GM18858 (cell line): ENCODE results near the gene SOHLH1.
"Not testable (repeated sequence)": the region's sequence is repeated elsewhere in the genome, so short reads cannot be mapped to it uniquely, and the experiment has no call there.

Source experiments
- ATAC-seq: cut with Tn5 transposase; IDR thresholded peaks from one replicate; pipeline ENCODE4 v1.9.1; 2021; ENCODE audit not compliant: unreplicated experiment

Gene SOHLH1

DNA sequence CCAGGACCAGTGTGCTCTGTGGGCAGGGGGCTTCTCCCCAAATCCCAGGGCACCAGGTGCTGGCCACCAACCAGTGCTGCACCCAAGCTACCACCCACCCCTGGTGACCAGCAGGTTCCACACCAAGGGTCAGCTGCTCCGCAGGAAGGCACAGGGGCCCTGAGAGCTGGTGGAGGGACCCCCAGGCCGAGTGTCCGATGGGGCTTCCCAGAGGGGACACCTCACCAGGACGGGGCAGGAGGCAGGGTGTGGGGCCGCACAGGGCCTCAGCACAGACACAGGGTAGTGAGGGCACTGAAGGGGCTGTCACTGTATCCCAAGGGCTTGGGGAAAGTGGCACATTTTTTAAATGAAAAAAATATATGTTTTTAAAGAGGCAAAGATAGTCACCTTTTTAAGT lies 18.1 kb downstream of the SOHLH1 start:
- no peak for ATAC-seq

DNA sequence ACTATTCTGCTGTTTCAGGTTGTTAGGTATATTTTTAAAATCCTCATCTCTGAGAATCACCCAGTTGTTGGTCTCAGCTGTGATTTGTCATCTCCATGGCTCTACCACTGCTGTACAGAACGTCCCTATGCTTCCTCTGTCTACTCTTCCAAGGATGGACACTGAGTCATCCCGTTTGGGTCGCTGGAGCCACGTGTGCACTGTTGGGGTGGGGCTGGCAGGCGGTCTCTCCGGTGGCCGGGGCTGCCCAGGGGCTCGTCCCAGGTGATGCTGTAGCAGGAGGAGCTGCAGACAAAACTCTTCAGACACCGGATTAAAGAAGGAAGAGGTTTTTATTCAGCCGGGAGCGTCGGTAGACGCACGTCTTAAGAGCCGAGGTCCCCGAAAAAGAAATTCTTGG lies 19.2 kb downstream of the SOHLH1 start:
- no peak for ATAC-seq

DNA sequence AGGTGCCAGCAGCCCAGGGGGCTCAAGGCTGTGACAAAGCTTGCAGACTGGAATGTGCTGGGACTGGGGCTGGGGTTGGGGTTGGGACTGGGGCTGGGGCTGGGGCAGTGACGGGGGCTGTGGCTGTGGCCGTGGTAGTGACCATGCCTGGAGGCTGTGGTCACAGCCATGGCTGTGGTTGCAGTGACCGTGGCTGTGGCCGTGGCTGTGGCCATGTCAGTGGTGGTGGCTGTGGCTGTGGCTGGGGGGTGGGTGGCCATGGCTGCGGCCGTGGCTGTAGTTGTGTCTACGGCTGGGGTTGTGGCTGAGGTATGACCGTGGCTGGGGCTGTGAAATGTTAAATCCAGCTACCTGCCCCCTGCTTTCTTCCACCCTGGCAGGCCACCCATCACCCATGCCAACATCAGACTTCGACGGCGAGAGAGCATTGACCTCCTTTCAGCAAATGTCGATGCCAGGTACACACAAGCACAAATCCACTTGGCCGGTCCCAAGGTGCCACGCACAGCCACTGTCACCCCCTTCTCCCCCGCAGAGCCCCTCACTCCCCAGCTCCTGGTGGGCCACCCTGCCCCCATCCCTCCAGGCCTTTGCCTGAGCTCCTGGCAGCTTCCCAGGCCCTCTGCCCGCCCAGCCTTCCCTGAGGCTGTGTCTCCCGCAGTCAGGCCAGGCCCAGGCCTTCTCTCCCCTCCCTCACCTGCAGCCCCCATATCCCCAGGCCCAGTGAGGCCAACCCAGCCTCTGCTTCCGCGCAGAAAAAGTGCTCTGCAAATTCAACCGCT lies 20.9 kb downstream of the SOHLH1 start:
- ATAC-seq, result no peak

DNA sequence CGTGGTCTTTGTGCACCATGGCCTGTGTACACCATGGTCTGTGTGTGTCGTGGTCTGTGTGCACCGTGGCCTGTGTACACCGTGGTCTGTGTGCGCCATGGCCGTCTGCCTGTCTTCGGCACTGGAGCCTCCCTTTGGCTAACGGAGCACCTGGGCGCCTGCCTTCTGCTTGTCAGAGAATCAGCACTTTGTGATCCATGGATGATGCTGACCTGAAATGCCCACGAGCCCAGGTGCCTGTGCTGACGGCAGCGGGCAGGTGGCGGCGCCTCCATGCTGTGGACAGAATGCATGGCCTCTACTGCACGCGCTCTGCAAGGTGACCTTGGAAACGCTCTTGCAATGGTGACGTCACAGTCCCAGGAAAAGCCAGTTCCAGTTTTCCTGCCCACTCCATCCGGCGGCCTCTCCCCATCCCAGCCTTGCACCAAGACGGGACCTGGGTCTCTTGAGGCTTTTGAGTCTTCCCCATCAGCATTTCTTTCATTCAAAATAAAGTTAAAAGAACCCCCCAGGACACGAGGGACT lies 21.6 kb downstream of the SOHLH1 start:
- ATAC-seq, result no peak

DNA sequence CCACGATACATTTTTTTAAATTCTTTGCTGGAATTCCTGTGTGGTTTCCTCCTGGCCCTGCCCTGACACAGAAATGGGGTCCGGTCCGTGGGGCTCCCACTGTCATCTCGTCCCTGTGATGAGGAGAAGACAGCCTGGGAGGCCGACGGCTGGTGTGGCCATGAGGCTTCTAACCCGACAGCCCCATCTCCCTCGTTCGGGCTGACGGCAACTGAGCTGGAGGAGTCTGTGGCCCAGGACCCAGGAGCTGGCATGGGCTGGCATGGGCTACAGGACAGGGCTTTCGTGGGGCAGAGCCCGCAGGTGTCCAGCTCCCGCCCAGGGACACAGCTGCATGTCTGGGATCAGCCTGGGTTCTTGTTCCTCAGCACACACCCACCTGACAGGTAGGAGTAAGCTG lies 22.4 kb downstream of the SOHLH1 start:
- no peak for ATAC-seq

DNA sequence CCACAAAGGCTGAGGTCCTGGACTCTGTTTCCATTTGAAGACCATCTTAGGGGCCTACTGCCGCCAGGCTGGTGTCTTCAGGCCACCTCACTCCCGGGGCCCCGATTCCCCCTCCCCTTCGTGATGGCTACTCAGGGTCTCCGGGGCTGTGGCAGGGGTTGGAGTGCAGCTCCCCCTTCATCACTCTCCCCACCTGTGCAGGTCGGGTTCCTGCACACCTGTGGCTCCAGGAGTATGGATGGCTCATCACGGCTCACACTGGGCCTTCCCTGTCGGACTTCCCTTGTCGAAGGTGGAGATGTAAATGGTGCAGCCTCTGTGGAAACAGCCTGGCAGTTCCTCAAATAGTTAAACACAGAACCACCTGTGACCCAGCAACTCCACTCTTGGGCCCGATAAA lies 24.3 kb downstream of the SOHLH1 start:
- ATAC-seq, result no peak

DNA sequence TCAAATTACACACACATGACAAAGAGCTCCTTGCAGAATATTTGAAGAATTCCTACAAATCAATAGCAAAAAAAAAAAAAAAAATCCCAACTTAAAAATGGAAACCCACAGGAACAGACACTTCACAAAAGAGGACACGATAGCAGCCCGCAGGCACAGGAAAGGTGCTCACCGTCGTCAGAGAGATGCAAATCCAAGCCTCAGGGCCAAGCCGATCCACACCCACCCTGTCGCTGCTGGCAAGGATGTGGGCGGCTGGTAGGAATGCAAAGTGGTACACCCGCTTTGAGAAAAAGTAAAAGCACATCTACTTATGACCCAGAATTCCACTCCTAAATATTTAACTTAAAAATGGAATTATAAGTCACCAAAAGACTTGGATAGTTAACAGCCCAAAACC lies 25.3 kb downstream of the SOHLH1 start:
- no peak for ATAC-seq

DNA sequence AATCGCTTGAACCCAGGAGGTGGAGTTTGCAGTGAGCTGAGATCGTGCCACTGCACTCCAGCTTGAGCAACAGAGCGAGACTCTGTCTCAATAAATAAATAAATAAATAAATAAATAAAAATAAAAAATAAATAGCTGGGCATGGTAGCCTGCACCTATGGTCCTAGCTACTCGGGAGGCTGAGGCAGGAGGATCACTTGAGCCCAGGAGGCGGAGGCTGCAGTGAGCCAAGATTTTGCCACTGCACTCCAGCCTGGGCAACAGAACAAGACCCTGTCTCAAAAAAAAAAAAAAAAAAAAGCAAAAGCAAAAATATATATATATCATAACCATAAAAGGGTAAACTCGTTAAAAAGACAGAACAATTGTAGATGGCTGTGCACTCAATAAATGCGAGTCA lies 26.5 kb downstream of the SOHLH1 start:
- not testable (repeated sequence) for ATAC-seq

DNA sequence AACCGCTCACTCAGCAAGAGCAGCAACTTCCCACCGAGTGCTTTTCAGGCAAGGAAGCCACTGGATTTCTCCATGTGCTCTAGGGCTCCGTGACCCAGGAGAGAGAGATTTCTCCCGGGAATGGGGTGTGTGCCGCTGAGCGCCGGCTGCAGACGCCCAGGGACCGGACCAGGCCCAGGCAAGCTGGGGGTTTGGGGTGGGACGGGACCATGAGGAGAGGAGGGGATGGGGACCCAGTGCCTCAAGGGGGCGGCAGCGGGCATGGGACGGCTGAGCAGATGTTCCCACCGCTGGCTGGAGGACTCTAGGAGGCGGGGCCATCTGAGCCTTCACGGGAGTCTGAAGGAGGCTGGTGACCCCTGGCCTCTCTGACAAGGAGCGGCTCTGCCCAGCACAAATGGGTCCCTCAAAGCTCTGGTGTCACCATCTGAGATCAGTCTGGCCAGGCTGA lies 27.7 kb downstream of the SOHLH1 start:
- ATAC-seq, result no peak

DNA sequence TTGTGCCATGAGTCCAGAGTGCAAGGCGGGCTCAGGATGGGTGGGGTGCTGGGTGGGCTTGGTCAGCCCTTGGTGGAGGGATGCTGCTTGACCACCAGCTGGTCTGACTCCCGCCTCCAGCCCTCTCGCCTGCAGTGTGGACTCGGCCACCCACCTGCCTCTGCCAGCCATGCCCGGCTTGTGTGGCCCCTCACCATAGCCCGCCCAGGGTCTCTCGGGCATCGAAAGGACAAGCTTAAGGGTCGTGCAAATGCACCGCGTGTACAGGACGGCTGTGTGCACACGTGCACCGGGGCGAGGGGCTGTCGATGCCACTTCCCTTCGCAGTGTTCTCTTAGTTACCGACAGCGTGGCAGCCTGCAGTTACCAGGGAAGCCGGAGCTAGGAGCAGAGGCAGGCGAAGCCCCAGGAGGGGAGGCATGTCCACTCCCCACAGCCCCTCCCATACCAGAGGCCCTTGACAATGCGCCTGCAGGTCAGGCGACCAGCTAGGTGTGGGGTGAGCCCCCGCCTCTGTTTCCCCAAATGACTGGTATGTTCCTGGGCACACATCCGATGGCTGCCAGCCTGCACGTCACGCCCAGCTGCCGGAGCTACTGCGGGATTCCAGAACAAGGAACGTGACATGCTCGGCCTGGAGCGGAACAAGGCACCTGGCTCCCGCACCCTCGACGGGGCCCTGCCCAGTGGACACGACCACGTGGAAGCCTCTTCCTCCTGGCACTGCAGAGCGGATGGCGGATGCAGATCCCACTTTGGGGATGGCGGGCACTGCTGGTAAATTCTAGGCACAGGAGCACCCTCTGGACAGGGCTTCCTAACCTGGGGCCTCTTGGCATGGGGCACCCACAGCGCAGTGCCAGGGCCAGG lies 28.3 kb downstream of the SOHLH1 start:
- ATAC-seq, result no peak

DNA sequence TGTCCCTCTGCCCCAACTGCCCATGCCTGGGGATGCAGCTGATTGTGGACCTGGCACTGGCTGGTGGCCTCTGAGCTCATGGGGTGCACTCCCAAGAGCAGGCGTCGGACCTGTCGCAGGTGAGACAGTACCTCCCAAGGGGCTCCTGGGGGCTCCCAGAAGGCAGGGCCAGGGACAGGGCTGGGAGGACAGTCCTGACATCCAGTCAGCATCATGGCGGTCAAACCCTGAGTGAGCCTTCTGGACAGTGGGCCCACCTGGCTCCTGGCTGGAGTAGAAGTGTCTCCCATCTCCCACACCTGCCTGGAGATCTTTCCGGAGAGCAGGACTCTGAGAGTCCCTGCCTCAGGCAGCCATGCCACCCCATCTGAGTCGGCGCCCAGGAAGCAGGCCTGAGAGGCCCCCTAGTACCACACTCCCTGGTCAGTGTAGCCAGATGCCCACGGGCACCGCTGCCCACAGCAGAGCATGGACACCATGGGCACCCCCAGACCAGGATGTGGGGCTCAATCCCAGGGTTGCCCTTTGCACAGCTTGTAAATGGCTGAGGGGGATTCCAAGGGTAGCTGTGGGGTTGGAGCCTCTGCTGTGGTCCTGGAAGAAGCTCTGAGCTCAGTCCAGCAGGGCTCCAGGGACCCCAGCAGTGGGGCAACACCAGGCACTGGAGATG lies 29.5 kb downstream of the SOHLH1 start:
- no peak for ATAC-seq

DNA sequence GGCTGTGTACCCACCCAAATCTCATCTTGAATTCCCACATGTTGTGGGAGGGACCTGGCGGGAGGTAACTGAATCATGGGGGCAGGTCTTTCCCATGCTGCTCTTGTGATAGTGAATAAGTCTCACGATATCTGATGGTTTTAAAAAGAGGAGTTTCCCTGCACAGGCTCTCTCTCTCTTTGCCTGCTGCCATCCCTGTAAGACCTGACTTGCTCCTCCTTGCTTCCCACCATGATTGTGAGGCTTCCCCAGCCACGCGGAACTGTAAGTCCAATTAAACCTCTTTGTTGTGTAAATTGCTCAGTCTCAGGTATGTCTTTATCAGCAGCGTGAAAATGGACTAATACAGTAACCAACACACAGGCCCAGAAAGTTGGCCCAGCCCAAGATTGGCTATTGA lies 30.3 kb downstream of the SOHLH1 start:
- not testable (repeated sequence) for ATAC-seq

DNA sequence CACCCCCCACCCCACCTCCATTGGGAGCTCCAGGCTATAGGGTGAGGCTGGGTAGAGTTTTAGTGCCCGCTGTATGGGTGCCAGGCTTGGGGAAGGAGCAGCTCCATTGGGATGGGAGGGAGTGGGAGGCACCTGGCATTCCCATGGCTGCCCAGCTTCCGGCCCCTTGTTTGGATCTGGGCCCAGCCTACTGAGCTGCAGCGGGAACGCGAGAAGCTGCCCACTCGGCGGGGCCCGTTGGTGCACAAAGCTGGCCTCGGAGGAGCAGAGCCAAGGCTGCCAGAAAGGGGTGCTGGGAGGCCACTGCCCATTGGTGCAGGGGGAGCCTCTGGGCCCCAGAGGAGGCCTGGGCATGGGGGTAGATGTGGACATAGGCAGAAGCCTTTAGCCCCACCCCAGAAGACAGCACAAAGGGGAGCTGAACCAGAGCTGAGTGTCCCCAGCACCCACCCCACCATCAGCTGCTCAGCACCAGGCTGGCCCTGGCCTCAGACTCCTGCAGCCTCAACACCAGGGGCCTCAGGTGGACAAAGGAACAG lies 31.7 kb downstream of the SOHLH1 start:
- no peak for ATAC-seq

DNA sequence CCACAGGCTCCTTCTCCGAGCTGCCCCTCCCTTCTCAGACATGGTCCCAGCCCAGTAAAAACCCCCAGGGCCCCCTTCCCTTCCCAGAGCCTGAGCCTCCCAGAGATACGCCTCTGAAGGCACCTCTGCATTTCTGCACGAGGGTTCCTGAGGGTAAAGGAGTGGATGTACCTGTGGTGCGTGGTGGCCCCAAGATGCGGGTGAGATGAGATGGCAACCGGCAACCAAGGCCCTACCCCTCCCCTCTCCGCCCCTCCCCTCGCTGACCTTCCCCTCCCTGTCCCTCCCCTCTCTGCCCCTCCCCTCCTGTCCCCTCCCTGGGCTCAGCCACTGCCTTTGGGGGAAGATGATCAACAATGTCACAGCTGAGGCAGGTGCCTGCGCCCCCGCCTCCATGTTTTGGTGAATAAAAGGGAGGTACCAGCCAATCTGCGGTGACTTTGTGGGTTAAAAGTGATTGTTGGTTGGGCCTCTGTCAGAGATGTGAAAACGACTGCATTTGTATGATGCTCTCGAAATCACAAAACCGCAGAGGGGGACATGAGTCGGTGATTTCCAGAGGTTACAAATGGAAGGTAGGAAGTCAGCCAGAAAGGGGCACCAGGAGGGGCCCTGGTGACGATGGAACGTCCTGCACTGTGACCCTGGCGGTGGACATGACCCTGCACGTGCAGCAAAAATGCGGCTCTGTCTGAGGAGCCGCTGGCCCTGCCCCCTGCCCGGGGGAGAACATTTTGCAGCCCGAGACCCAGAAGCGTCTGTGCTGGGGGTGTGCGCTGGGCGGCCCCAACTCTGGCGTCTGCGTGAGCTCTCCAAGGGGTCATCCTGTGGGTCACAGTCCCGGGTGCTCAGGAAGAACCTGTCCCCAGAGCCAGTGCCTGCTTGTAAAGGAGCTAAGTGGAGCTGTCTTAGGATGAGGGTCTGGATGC lies 32.5 kb downstream of the SOHLH1 start:
- ATAC-seq, result no peak

DNA sequence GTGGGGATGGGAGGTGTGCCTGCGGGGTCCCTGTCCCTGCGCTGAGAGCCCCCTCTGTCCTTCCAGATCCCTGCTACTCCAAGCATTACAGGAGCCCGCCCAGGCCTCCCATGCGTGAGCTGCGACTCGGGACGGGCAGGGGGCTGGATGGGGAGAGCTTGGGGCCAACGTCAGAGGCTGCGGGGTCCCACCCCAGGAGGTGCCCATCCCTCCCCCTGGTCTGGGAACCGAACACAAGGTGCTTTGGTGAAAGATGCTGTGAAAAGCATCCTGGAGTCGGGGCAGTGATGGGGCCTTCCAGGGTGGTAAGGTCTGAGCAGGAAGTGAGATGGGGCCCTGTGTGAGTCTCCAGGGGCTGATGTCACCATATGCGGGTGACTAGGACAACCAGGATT lies 33.5 kb downstream of the SOHLH1 start:
- no peak for ATAC-seq

DNA sequence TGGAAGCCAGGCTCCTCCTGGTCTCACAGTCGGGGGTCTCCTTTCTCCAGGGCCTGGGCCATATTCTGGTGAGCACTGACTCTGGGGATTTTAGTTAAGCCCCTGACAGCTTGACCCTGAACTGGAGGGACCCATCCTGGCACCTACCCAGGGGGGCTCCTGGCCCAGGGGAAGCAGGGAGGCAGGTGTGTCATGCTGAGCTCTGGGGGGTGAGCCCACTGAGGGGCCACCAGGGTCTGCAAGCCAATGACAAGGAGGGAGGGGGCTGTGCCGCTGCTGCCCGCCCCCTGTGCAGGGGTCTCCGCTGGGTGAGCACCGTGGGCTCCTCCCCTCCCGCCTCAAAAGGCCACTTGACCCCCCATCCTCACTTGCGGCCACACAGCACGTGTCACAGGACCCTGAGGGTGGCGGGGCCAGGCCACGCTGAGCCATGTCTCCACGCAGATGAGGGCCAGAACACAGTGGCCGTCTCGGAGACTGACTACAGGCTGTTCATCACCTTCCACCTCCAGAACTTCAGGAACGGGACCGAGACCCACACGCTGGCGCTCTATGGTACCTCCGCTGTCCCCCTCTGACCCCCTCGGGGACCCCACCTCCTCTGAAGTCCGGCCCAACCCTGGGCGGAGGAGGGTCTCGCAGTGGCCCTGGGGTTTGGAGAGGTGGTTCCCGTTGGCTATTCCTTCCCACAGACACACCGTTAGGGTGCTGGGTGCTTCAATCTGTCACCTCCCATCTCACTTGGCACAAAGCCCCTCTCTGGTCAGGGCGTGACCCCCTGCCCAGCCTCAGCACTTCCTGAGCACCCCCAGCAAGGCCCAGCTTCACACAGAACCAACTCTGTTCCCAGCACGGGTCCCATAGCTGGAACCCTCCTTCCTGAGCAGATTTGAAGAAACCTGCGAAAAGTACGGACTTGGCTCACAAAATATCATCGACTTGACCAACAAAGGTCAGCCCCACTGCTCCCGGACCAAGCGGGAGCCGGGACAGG lies 34.2 kb downstream of the SOHLH1 start:
- no peak for ATAC-seq

DNA sequence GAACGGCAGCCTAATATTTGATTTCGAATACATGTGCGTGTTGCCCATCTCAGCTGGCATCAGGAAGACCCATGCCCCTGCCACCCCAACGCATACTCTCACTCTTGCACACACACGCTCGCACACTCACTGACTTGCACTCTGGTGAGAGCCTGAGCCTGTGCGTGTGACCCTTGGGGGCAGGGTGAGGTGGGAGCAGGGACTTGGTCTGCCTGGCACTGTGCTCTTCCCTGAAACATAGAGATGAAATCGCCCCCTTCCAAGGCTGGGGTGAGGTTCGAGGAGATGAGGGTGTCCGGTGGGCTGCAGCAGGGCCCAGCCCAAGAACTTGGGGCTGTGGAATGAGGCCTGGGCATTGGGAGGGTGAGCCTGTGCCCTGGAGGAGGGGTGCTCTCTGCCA lies 35.0 kb downstream of the SOHLH1 start:
- no peak for ATAC-seq

DNA sequence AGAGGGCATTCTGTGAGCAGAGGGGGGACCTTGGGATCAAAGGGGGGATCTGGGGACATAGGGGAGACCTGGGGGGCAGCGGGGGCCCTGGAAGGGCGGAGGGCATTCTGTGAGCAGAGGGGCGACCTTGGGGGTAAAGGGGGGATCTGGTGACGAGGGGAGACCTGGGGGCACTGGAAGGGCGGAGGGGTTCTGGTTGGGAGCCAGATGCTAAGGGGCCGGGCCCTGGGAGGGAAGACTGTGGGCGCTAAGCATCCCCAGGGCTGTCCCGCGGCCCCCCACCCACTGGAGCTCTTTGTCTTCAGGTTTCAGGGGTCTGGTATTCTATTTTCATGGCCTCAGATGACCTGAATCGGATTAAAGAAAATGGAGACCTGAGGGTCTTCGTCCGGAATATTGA lies 35.4 kb downstream of the SOHLH1 start:
- no peak for ATAC-seq

DNA sequence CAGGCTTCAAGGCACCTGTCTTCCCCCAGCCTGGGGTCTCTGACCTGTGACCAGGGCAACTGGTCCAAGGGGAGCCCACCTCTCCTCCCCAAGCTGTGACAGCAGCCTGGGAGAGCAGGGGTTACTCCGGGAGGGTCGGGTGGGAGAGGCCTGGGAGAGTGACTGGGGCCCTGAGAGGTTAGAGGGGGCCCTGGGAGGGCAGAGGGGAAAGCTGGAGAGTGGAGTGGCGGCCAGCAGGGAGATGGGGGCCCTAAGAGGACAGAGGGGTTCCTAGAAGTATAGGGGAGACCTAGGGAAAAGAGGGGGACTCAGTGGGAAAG lies 35.9 kb downstream of the SOHLH1 start:
- ATAC-seq, result no peak
